Stimulated activated naive CD8-positive, alpha-beta T cell treated with anti-CD3 and anti-CD28 coated beads, Interleukin-15, Interleukin-2, amounts not matched to agents 100 ng/mL and 50 ng/mL, for 24 hours (primary cell): ENCODE measurements around the gene RHEBL1.
"Not testable (repeated sequence)": the region's sequence is repeated elsewhere in the genome, so short reads cannot be mapped to it uniquely, and the experiment has no call there.

ENCODE experiments used
- H3K27ac Mint-ChIP-seq: one replicate; pipeline ENCODE4 v1.8.0; 2021; ENCODE audit warnings: mild to moderate bottlenecking, mixed read lengths
- H3K27me3 Mint-ChIP-seq: one replicate; pipeline ENCODE4 v1.8.0; 2021; ENCODE audit warnings: mixed read lengths
- H3K36me3 Mint-ChIP-seq: one replicate; pipeline ENCODE4 v1.8.0; 2021; ENCODE audit warnings: low read depth, mixed read lengths
- H3K4me1 Mint-ChIP-seq: one replicate; pipeline ENCODE4 v1.8.0; 2021; ENCODE audit warnings: low read depth, mixed read lengths
- H3K4me3 Mint-ChIP-seq: one replicate; pipeline ENCODE4 v1.8.0; 2021; ENCODE audit warnings: mild to moderate bottlenecking, mixed read lengths
- H3K9me3 Mint-ChIP-seq: one replicate; pipeline ENCODE4 v1.8.0; 2021; ENCODE audit warnings: mixed read lengths

Gene RHEBL1

DNA sequence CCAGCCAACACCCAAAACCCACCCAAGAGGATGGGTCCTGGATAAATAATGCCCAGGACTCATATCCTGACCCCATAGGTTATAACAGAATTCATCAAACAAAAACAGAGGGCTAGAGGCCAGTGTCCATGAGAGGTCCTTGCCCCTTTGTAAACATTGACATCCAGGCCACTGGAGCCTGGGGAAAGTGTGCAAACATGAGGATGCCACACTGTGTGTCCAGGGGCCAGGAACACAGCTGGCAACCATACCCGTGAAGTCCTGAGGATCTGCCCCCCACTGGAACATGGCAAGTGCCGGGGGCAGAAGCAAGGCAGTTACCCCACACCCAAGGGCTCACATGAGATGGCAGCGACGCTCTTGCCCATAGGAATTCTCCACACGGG lies 5.0 kb downstream of the RHEBL1 start:
- Mint-ChIP-seq H3K27me3 (no peaks in the 10 kb centered on the region), H3K9me3 (no peaks in the 10 kb centered on the region), H3K4me1 (peaks cover 19% of the 10 kb centered on the region), H3K36me3 (peaks cover 23% of the 10 kb centered on the region), H3K4me3 (no peak overlapping the region), H3K27ac (no peak overlapping the region)

DNA sequence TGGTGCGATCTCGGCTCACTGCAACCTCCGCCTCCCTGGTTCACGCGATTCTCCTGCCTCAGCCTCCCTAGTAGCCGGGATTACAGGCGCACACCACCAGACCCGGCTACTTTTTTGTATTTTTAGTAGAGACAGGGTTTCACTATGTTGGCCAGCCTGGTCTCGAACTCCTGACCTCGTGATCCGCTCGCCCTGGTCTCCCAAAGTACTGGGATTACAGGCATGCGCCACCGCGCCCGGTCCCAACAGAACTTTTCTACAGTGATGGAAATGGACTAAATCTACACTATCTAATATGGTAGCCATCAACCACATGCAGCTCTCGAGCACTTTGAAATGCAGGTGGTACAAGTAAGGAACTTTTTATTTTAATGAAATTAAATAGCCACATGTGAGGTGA lies 7.9 kb downstream of the RHEBL1 start:
- not testable (repeated sequence) for H3K27me3 Mint-ChIP-seq, H3K9me3 Mint-ChIP-seq, H3K27ac Mint-ChIP-seq
- peaks cover 23% of the 10 kb centered on the region for H3K36me3 Mint-ChIP-seq
- peaks cover 25% of the 10 kb centered on the region for H3K4me1 Mint-ChIP-seq
- H3K4me3 Mint-ChIP-seq: peak overlapping the region; percentile 97

DNA sequence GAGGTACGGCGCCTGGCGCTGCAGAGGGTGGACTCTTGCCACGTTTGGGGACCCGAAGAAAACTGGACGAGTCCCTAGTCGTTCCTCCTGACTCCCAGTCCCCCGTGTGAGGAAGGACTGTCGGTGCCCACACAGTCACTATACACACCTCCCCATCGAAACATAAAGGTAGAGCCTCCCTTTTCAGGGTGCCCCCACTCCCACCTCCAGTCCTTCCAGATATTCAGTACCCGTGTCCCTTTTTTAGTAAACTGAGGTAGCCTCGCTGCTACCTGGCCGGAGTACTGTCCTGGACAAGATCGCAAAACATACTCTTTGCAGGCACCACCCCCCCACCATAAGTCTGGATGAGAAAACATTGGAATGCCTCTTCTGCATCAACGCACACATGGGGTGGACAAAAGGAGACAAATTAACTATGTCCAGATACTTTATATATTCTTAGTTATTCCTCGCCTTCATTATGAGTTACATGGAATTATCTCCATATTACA lies 8.6 kb downstream of the RHEBL1 start:
- peak overlapping the region; percentile 96 for H3K27ac Mint-ChIP-seq
- H3K4me1 Mint-ChIP-seq: peaks cover 32% of the 10 kb centered on the region
- peaks cover 16% of the 10 kb centered on the region for H3K36me3 Mint-ChIP-seq
- no peaks in the 10 kb centered on the region for H3K27me3 Mint-ChIP-seq
- H3K9me3 Mint-ChIP-seq: no peaks in the 10 kb centered on the region
- H3K4me3 Mint-ChIP-seq: peak overlapping the region; percentile 97

GRCh38 chr12:49060237-49061156 lies 9.3 kb downstream of the RHEBL1 start, which contains the start of gene KMT2D:
Gene KMT2D (minus strand): TSS chr12:49060794. CDS start chr12:49055324, 5,470 bp downstream.
- no peaks in the 10 kb centered on the region for H3K27me3 Mint-ChIP-seq
- H3K27ac Mint-ChIP-seq: peak within 1 kb of the TSS; percentile 96
- no peaks in the 10 kb centered on the region for H3K9me3 Mint-ChIP-seq
- peak within 1 kb of the TSS; percentile 97 for H3K4me3 Mint-ChIP-seq
- peaks cover 18% of the 10 kb centered on the region for H3K36me3 Mint-ChIP-seq
- peaks cover 39% of the 10 kb centered on the region for H3K4me1 Mint-ChIP-seq

DNA sequence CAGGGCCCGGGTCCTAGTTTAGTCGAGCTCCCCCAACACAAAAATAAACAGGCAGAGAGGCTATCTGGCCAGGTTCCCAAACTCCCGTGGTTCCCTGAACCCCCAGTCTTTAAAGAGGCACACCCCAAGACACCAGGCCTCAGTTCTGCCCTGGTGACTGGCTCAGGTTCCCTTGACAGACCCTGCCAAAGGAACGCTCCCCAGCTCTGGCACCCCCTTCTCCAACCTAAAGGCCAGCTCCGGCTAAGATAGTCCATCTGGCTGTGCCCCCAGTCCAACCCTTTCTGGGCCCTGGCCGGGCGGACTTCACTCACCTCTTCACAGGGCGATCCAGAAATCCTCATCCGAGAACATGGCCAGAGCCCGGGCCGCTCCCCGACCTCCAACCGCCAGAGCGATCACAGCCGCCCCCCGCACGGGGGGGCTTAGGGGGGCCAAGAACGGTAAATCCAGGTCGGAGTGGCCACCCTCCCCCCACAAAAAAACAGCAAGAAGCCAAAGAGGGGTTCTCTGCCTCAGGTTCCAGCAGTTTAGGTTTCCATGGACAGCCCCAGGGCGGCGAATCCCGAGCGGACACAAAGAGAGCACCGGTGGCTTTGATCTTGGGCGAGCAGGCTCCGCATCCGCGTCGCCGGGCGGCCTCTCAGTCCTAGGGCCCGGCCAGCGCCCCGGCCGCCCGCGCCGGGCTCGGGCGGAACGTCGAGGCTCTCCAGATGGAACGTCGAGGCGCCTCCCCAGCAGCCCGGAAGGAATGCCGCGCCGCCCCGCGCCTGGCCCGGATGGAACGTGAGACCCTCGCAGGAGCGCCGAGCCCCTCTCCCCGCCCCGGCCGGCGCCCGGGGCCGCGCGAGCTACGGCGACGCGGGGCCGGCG lies 10.2 kb downstream of the RHEBL1 start:
- Mint-ChIP-seq H3K27ac (peak overlapping the region; percentile 86), H3K27me3 (no peaks in the 10 kb centered on the region), H3K4me3 (peak overlapping the region; percentile 91), H3K4me1 (peaks cover 47% of the 10 kb centered on the region), H3K36me3 (peaks cover 24% of the 10 kb centered on the region), H3K9me3 (no peaks in the 10 kb centered on the region)

DNA sequence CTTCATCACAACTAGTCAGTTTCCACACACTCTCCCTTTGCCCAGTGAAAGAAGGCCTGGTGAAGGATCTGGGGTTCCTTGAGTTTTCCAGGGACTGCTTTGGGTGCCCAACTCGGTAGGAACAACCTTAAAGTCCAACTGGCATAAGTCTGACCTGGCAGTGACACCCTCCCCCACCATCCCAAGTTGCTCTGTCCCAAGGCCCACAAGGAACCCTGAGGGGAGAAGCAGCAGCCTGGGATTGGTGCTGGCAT lies 10.8 kb downstream of the RHEBL1 start:
- H3K36me3 Mint-ChIP-seq: peaks cover 24% of the 10 kb centered on the region
- H3K27ac Mint-ChIP-seq: peak overlapping the region; percentile 86
- peaks cover 47% of the 10 kb centered on the region for H3K4me1 Mint-ChIP-seq
- H3K4me3 Mint-ChIP-seq: peak overlapping the region; percentile 91
- no peaks in the 10 kb centered on the region for H3K9me3 Mint-ChIP-seq
- no peaks in the 10 kb centered on the region for H3K27me3 Mint-ChIP-seq

GRCh38 chr12:49058366-49059044 lies 11.3 kb downstream of the RHEBL1 start:
- Mint-ChIP-seq H3K36me3 (peaks cover 28% of the 10 kb centered on the region), H3K27ac (peak overlapping the region; percentile 86), H3K27me3 (no peaks in the 10 kb centered on the region), H3K4me1 (peaks cover 47% of the 10 kb centered on the region), H3K4me3 (peak overlapping the region; percentile 91), H3K9me3 (no peaks in the 10 kb centered on the region)

GRCh38 chr12:49057888-49058287 lies 11.9 kb downstream of the RHEBL1 start:
- peaks cover 34% of the 10 kb centered on the region for H3K36me3 Mint-ChIP-seq
- H3K4me1 Mint-ChIP-seq: peaks cover 47% of the 10 kb centered on the region
- H3K4me3 Mint-ChIP-seq: peak overlapping the region; percentile 91
- peak overlapping the region; percentile 65 for H3K27ac Mint-ChIP-seq
- H3K27me3 Mint-ChIP-seq: no peaks in the 10 kb centered on the region
- H3K9me3 Mint-ChIP-seq: no peaks in the 10 kb centered on the region

DNA sequence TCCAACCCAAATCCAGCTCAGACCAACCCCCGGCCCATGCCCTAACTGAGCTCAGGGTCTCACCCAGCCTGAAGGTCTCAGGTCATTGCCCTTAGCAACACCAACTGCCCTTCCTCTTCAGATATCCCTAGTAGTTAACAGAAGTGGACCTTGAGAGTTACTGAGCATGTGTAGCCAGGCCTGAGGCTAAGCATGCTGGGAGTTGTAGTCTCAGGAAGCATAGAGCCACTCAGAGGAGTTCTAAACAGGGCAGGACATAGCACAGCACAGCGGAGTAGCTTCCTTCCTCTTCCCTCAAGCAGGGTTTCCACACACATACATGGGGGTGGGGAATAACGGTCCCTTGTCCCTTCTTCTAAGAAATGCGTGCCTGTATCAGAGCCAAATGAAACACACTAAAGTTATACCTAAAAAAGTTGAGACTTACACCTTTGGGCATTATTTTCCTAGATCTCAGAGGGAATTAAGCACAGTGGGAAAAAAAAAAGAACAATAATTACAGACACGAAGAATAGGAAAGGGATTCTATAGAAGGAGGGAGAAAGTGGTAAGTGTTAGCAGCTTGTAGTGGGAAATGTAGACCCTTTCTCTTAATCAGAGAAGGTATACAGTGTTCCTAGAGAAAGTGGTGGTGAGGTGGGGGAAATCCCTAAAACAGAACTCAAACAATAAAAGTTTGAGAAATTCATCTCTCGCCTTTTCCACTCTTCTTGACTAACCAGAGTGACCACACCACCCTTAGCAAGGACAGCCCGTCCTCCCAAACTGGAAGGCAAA lies 13.6 kb downstream of the RHEBL1 start:
- Mint-ChIP-seq H3K4me1 (peaks cover 41% of the 10 kb centered on the region), H3K27ac (peak overlapping the region; percentile 93), H3K4me3 (peak overlapping the region; percentile 91), H3K9me3 (no peaks in the 10 kb centered on the region), H3K36me3 (peaks cover 43% of the 10 kb centered on the region), H3K27me3 (no peaks in the 10 kb centered on the region)

- H3K36me3 Mint-ChIP-seq: peaks cover 48% of the 10 kb centered on the region
- H3K4me1 Mint-ChIP-seq: peaks cover 39% of the 10 kb centered on the region
- no peaks in the 10 kb centered on the region for H3K9me3 Mint-ChIP-seq
- no peak overlapping the region for H3K4me3 Mint-ChIP-seq
- no peaks in the 10 kb centered on the region for H3K27me3 Mint-ChIP-seq
- H3K27ac Mint-ChIP-seq: no peak overlapping the region
Measured at GRCh38 chr12:49055092-49055491, 14.7 kb downstream of the RHEBL1 start.

DNA sequence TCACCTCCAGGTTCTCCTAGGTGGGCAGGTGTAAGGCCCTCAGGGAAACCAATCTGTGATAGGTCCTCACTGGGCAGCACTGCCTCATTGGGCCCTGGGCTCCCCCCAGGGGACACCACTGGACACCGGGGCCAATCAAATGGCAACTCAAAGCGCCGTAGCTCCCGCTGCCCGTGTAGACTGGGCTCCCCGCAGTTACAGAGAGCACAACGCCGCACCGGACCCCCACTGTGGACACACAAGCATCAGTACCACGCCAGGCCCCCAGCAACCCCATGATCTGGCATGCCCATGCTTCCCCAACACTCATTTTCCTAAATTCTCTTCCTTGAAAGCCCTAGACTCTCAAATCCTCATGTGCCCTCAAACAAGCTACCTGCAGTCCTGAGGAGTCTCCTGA lies 15.3 kb downstream of the RHEBL1 start:
- Mint-ChIP-seq H3K27me3 (no peaks in the 10 kb centered on the region), H3K36me3 (peaks cover 48% of the 10 kb centered on the region), H3K9me3 (no peaks in the 10 kb centered on the region), H3K4me3 (no peak overlapping the region), H3K27ac (no peak overlapping the region), H3K4me1 (peaks cover 39% of the 10 kb centered on the region)

DNA sequence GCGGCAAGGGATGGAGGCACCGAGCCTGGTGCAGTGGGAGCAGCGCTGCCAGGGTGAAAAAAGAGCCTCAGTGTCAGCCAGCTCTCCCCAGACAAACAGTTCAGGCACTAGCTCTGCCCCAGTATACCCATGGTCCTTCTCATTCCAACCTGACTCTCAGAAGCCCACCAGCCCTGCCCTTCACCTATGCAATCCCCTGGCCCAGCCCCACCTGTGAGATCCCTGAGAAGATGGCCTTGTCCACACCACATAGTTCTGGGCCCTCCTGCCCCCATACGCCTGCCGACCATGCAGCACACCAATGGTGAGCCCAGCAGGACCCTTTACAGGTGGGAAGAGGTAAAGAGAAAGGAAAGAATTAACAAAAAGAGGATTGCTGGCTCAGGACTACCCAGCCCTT lies 15.7 kb downstream of the RHEBL1 start:
- Mint-ChIP-seq H3K4me3 (no peak overlapping the region), H3K4me1 (peaks cover 39% of the 10 kb centered on the region), H3K27me3 (no peaks in the 10 kb centered on the region), H3K36me3 (peaks cover 49% of the 10 kb centered on the region), H3K9me3 (no peaks in the 10 kb centered on the region), H3K27ac (no peak overlapping the region)

DNA sequence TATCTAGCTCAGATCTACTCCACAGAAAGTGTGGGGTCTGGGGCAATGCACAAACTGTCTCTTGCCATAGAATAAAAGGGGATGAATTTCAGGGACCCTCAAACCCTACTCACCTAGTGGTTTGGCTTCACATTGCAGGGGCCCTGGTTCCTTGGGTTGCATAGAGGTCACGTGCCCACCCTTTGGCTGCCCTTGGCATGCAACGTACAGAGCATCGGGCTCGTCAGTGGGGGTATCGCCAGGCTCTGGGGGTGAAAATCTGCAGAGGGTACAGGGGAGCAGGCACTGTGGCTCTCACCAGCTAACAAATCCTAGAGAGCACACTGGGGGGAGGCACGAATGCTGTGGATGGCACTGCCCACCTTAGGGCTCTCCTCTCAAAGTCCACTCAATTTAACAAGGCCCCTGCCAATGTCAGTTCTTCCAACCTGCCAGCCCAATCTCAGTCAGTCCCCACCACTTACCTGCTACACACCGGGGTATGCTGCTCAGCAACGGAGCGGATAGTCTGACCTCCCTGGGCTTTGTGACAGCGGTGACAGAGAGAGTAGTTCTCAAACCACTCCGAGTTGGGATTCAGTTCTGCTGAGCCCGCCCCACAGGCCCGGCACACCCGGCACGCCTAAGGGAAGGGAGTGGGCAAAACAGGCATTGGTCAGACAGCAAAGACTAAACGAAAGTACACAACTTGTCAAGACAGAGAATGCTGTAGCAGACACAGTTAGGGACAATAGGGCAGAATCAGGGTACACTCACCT lies 17.1 kb downstream of the RHEBL1 start:
- Mint-ChIP-seq H3K27me3 (no peaks in the 10 kb centered on the region), H3K4me3 (no peak overlapping the region), H3K36me3 (peaks cover 63% of the 10 kb centered on the region), H3K9me3 (no peaks in the 10 kb centered on the region), H3K4me1 (peaks cover 30% of the 10 kb centered on the region), H3K27ac (no peak overlapping the region)
